GM12878 (cell line): Measurements from ENCODE around the gene NRG2. TPM values are rescaled to one million over a fixed set of nuclear protein-coding genes. Genes with fewer than 3 reads are reported as not detected.

ENCODE experiments used
- ATF3 ChIP-seq: IDR thresholded peaks from 2 replicates; pipeline ENCODE4 v1.6.1; 2011; ENCODE audit warnings: low read depth, mild to moderate bottlenecking, low read length, moderate library complexity, borderline replicate concordance; ENCODE audit errors: extremely low read depth
- ELK1 ChIP-seq: IDR thresholded peaks from 2 replicates; pipeline ENCODE4 v1.6.1; 2012; ENCODE audit warnings: low read depth, low read length, improper control_type of control experiment
- ETV6 ChIP-seq, 2 experiments: fragments of 450-650 bp in 1 of 2; IDR thresholded peaks in 1 of 2; conservative IDR thresholded peaks in 1 of 2; 2 replicates each; pipeline ENCODE4 v1.6.1; 2014; ENCODE audit warnings: antibody characterized with exemption in 1 of 2, borderline replicate concordance in 1 of 2, low read depth in 1 of 2, mild to moderate bottlenecking in 1 of 2, moderate library complexity in 1 of 2
- EZH2 ChIP-seq: IDR thresholded peaks from 2 replicates; pipeline ENCODE4 v1.6.1; 2012; ENCODE audit warnings: low read depth, mild to moderate bottlenecking, control low read depth, inconsistent platforms, low read length, borderline replicate concordance; ENCODE audit not compliant: control insufficient read depth
- FOXM1 ChIP-seq: IDR thresholded peaks from 2 replicates; pipeline ENCODE4 v1.6.1; 2012; ENCODE audit warnings: low read depth, mild to moderate bottlenecking, inconsistent platforms, low read length, moderate library complexity
- GATAD2B ChIP-seq: fragments of 450-650 bp; conservative IDR thresholded peaks from 2 replicates; pipeline ENCODE4 v1.6.1; 2017; ENCODE audit warnings: low read depth, mild to moderate bottlenecking, moderate library complexity
- HSF1 ChIP-seq: fragments of 150-350 bp; IDR thresholded peaks from 2 replicates; pipeline ENCODE4 v1.6.1; 2014; ENCODE audit warnings: mild to moderate bottlenecking, low read depth, low read length
- MYB ChIP-seq: fragments of 150-350 bp; IDR thresholded peaks from 2 replicates; pipeline ENCODE4 v1.6.1; 2014; ENCODE audit warnings: mild to moderate bottlenecking, low read depth, low read length, borderline replicate concordance
- NKRF ChIP-seq: fragments of 450-650 bp; conservative IDR thresholded peaks from 2 replicates; pipeline ENCODE4 v1.6.1; 2017; ENCODE audit warnings: mild to moderate bottlenecking, moderate library complexity
- POU2F2 ChIP-seq: IDR thresholded peaks from 3 replicates; pipeline ENCODE4 v1.6.1; 2011; ENCODE audit warnings: low read depth, mild to moderate bottlenecking, low read length, borderline replicate concordance
- RBBP5 ChIP-seq: fragments of 200-600 bp; sonication (generic); conservative IDR thresholded peaks from 2 replicates; pipeline ENCODE4 v1.6.1; 2016
- RELB ChIP-seq: fragments of 450-650 bp; IDR thresholded peaks from 2 replicates; pipeline ENCODE4 v1.6.1; 2017; ENCODE audit warnings: low read depth, mild to moderate bottlenecking, moderate library complexity
- RUNX3 ChIP-seq: IDR thresholded peaks from 2 replicates; pipeline ENCODE4 v1.6.1; 2012; ENCODE audit warnings: low read length, inconsistent platforms
- SMAD5 ChIP-seq: IDR thresholded peaks from 2 replicates; pipeline ENCODE4 v1.6.1; 2016; ENCODE audit warnings: antibody characterized with exemption, low read depth
- STAT3 ChIP-seq: IDR thresholded peaks from 2 replicates; pipeline ENCODE4 v1.6.1; 2011; ENCODE audit warnings: low read depth, low read length, improper control_type of control experiment
- ZBTB4 ChIP-seq: fragments of 450-650 bp; formaldehyde crosslinking; IDR thresholded peaks from 2 replicates; pipeline ENCODE4 v1.4.0; 2022; ENCODE audit warnings: mild to moderate bottlenecking, moderate library complexity
- ZNF217 ChIP-seq: fragments of 450-650 bp; IDR thresholded peaks from 2 replicates; pipeline ENCODE4 v1.6.1; 2017; ENCODE audit warnings: antibody characterized with exemption, mild to moderate bottlenecking
- ZSCAN29 ChIP-seq: fragments of 450-650 bp; IDR thresholded peaks from 2 replicates; pipeline ENCODE4 v1.6.1; 2017; ENCODE audit warnings: mild to moderate bottlenecking, moderate library complexity
- polyA plus RNA-seq, 11 experiments: library from polyadenylated mRNA; depleted of rRNA in 4 of 11; unstranded in 6 of 11; stranded (reverse) in 5 of 11; fragments of >200 nt; fragmentation: Nextera tagmentation in 4 of 11; fragmentation: Illumina TruSeq in 1 of 11; extraction: Ambion mirVana in 4 of 11; extraction: Trizol in 1 of 11; gene quantifications; 1 replicate in 1 of 11; 2 replicates in 10 of 11; pipeline versions ENCODE4 v1.2.1 to v1.2.3, GENCODE V29; 2011 to 2016; ENCODE audit warnings: inconsistent platforms in 2 of 11, missing spikeins in 2 of 11, low read depth in 1 of 11
- total RNA-seq, 4 experiments: library from RNA; depleted of rRNA in 3 of 4; stranded (reverse); fragments of >200 nt in 3 of 4; fragmentation: Illumina TruSeq in 1 of 4; extraction: Trizol in 1 of 4; gene quantifications; 2 replicates each; pipeline versions ENCODE4 v1.2.1 to v1.2.3, GENCODE V29; 2013 to 2021

The NRG2 gene
- total and polyA plus RNA-seq, 10 of the 15 experiments (the other 5 are each of a cell fraction or from before 2014, with no cell fraction given) = 0.10 to 21.7 (median 9.6) TPM

GRCh38 chr5:140042643-140043507 is at the start of gene NRG2 (continued):
- TF ChIP-seq NKRF (peak; percentile 71), MYB (no peak), RUNX3 (0 out of 2 replicates have a peak, but pooled peaks have one; percentile 9), ELK1 (0 out of 2 replicates have a peak, but pooled peaks have one; percentile 8), ETV6 (conservative IDR thresholded peaks at IDR 0.05 in 1 of 2, IDR thresholded peaks at IDR 0.05 in 1 of 2; ENCODE audit: borderline replicate concordance in 1 of 2, low read depth in 1 of 2) (peak in 1 of 2 experiments; percentile 20; a peak in 1 of 4 replicates), RBBP5 (no peak), RELB (0 out of 2 replicates have a peak, but pooled peaks have one; percentile 11), FOXM1 (no peak), POU2F2 (no peak), HSF1 (no peak), STAT3 (no peak), EZH2 (no peak), GATAD2B (peak; percentile 85), ZSCAN29 (peak; percentile 71; the same call in 1 of the 2 replicates), ATF3 (no peak), ZBTB4 (CRISPR knock-in tag) (no peak), ZNF217 (peak; percentile 51; the same call in 1 of the 2 replicates), SMAD5 (no peak)
